Gastrocnemius medialis (tissue), 4 donors: ENCODE data around the gene RSPH9. TPM values are rescaled to one million over a fixed set of nuclear protein-coding genes. Genes with fewer than 3 reads are reported as not detected.

Experiments
- ATAC-seq, 2 donors: fragments of 150-250 bp; one replicate each; pipeline ENCODE4 v1.9.1; 2016
- DNase-seq, 2 donors: peaks; one replicate each; pipeline ENCODE4 v3.0.0-alpha.2; 2019
- H3K27ac ChIP-seq, 4 donors: fragments of 200-600 bp; sonication (generic); 1 replicate in 1 of 4; 2 replicates in 3 of 4; pipeline ENCODE4 v1.5.1; 2016 to 2018; ENCODE audit warnings: mild to moderate bottlenecking in 2 of 4, moderate library complexity in 1 of 4
- H3K27me3 ChIP-seq, 3 donors: fragments of 200-600 bp; sonication (generic) in 2 of 3; 1 replicate in 1 of 3; 2 replicates in 2 of 3; pipeline versions ENCODE4 v1.5.1 to v1.6.0; 2016 to 2019; ENCODE audit warnings: mild to moderate bottlenecking in 1 of 3, moderate library complexity in 1 of 3
- H3K36me3 ChIP-seq, 2 donors: fragments of 200-600 bp; sonication (generic) in 1 of 2; one replicate each; pipeline ENCODE4 v1.5.1; 2017 to 2018
- H3K4me1 ChIP-seq, 2 donors: fragments of 200-600 bp; sonication (generic) in 1 of 2; one replicate each; pipeline ENCODE4 v1.5.1; 2016 to 2017; ENCODE audit warnings: mild to moderate bottlenecking in 2 of 2
- H3K4me3 ChIP-seq, 4 donors: fragments of 200-600 bp; sonication (generic) in 3 of 4; 1 replicate in 1 of 4; 2 replicates in 3 of 4; pipeline ENCODE4 v1.5.1; 2016 to 2019; ENCODE audit warnings: mild to moderate bottlenecking in 2 of 4
- H3K9me3 ChIP-seq, 3 donors: fragments of 200-600 bp; sonication (generic) in 2 of 3; 1 replicate in 1 of 3; 2 replicates in 2 of 3; pipeline ENCODE4 v1.5.1; 2016 to 2019
- CTCF ChIP-seq, 5 experiments: fragments of 450-650 bp in 3 of 5; fragments of 200-600 bp in 2 of 5; sonication (generic) in 2 of 5; IDR thresholded peaks in 4 of 5; conservative IDR thresholded peaks in 1 of 5; 1 replicate in 4 of 5; 2 replicates in 1 of 5; pipeline ENCODE4 v1.5.1; 2016 to 2019; ENCODE audit warnings: antibody characterized with exemption in 5 of 5, mild to moderate bottlenecking in 3 of 5, moderate library complexity in 3 of 5
- POLR2A ChIP-seq, 2 donors: fragments of 450-650 bp; IDR thresholded peaks; one replicate each; pipeline ENCODE4 v1.6.1; 2017; ENCODE audit warnings: antibody characterized with exemption in 2 of 2, mild to moderate bottlenecking in 2 of 2, moderate library complexity in 2 of 2
- in situ Hi-C, 4 donors: fragments of 200-750 bp; cut with MboI; loops; one replicate each; pipeline versions ENCODE4 v1.15.0 to v1.8.0; 2017; ENCODE audit warnings: low sequenced_read_pairs in 4 of 4
- intact Hi-C: fragments of 100-400 bp; cut with DNase I; formaldehyde crosslinking; loops from one replicate; pipeline ENCODE4 v1.15.1; 2023; ENCODE audit warnings: low total_unique reads
- total RNA-seq, 4 donors: library from RNA; depleted of rRNA; stranded (reverse); fragments of >200 nt; gene quantifications; one replicate each; pipeline versions ENCODE4 v1.1.0 to v1.2.3, GENCODE V29; 2016

RSPH9 gene
- total RNA-seq, 4 donors from 2014 or later: 0.09 TPM; not detected in 3

- no peaks in the 10 kb centered on the region for H3K9me3 ChIP-seq
- TF ChIP-seq CTCF (IDR thresholded peaks at IDR 0.05 in 4 of 5, conservative IDR thresholded peaks at IDR 0.05 in 1 of 5): peak; percentile 37 to 84 (median 72)
- TF ChIP-seq POLR2A (IDR thresholded peaks at IDR 0.05): no peak
- no peak overlapping the region for H3K27ac ChIP-seq
- in situ Hi-C loops (loop anchor here in 1 of 4 donors (10.0 kb wide), 1 partner anchor 476 kb away; no protein-coding TSS in a partner anchor), intact Hi-C loops (loop anchor here (5.0 kb wide), 1 partner anchor 469 kb away; no protein-coding TSS in a partner anchor)
- H3K27me3 ChIP-seq: no peaks in the 10 kb centered on the region
- peak in 1 of 2 donors; percentile 65 for DNase-seq
- ATAC-seq: peak; percentile 69 to 81
- H3K4me1 ChIP-seq: no peaks in the 10 kb centered on the region
- H3K36me3 ChIP-seq: peaks cover 2 to 49% of the 10 kb centered on the region in 2 donors
- H3K4me3 ChIP-seq: no peak overlapping the region
These were observed 36.5 kb upstream of the RSPH9 start for GRCh38 chr6:43608310-43608763.

- Histone ChIP-seq H3K36me3 (peaks cover 2 to 49% of the 10 kb centered on the region in 2 donors), H3K4me3 (no peak overlapping the region), H3K27me3 (no peaks in the 10 kb centered on the region), H3K9me3 (no peaks in the 10 kb centered on the region), H3K27ac (no peak overlapping the region), H3K4me1 (no peaks in the 10 kb centered on the region)
- intact Hi-C loops (loop anchor here (5.0 kb wide), 1 partner anchor 468 kb away; no protein-coding TSS in a partner anchor), in situ Hi-C loops (loop anchor here in 1 of 4 donors (10.0 kb wide), 1 partner anchor 476 kb away; no protein-coding TSS in a partner anchor)
- DNase-seq: no peak
- no peak for TF ChIP-seq POLR2A (IDR thresholded peaks at IDR 0.05)
- TF ChIP-seq CTCF (IDR thresholded peaks at IDR 0.05 in 4 of 5, conservative IDR thresholded peaks at IDR 0.05 in 1 of 5): no peak
- no peak for ATAC-seq
These were observed 36.0 kb upstream of the RSPH9 start for GRCh38 chr6:43608807-43609206.

GRCh38 chr6:43609402-43609801, 35.4 kb upstream of the RSPH9 start:
- intact Hi-C loops (loop anchor here (5.0 kb wide), 1 partner anchor 468 kb away; no protein-coding TSS in a partner anchor), in situ Hi-C loops (loop anchor here in 1 of 4 donors (10.0 kb wide), 1 partner anchor 475 kb away; no protein-coding TSS in a partner anchor)
- Histone ChIP-seq H3K4me1 (no peaks in the 10 kb centered on the region), H3K27me3 (no peaks in the 10 kb centered on the region), H3K9me3 (no peaks in the 10 kb centered on the region), H3K27ac (no peak overlapping the region), H3K36me3 (peaks cover 4 to 49% of the 10 kb centered on the region in 2 donors), H3K4me3 (no peak overlapping the region)
- ATAC-seq (no peak), DNase-seq (no peak)
- TF ChIP-seq POLR2A (IDR thresholded peaks at IDR 0.05) (no peak), CTCF (IDR thresholded peaks at IDR 0.05 in 4 of 5, conservative IDR thresholded peaks at IDR 0.05 in 1 of 5) (no peak)

- TF ChIP-seq CTCF (IDR thresholded peaks at IDR 0.05 in 4 of 5, conservative IDR thresholded peaks at IDR 0.05 in 1 of 5) (no peak), POLR2A (IDR thresholded peaks at IDR 0.05) (no peak)
- intact Hi-C loops: no loop called here
- Histone ChIP-seq H3K27me3 (no peaks in the 10 kb centered on the region), H3K4me3 (no peak overlapping the region), H3K27ac (no peak overlapping the region), H3K36me3 (peaks cover 4 to 51% of the 10 kb centered on the region in 2 donors), H3K4me1 (no peaks in the 10 kb centered on the region), H3K9me3 (no peaks in the 10 kb centered on the region)
- no peak for ATAC-seq
- in situ Hi-C loops: no loop called here
- no peak for DNase-seq
These were observed 34.4 kb upstream of the RSPH9 start for GRCh38 chr6:43610431-43610830.
